GM18951 (cell line): ENCODE data around the gene CD79A.

Experiments
- POLR2A ChIP-seq: IDR thresholded peaks from 4 replicates; pipeline ENCODE4 v1.6.1; 2011; ENCODE audit warnings: mild to moderate bottlenecking; ENCODE audit not compliant: insufficient read length, insufficient read depth; ENCODE audit errors: extremely low read depth
- in situ Hi-C: fragments of 300-500 bp; cut with MboI; formaldehyde crosslinking; loops from one replicate; pipeline ENCODE4 v1.12.0; 2022; ENCODE audit warnings: low sequenced_read_pairs, mixed read lengths, inconsistent platforms; ENCODE audit not compliant: unreplicated experiment

CD79A gene

DNA sequence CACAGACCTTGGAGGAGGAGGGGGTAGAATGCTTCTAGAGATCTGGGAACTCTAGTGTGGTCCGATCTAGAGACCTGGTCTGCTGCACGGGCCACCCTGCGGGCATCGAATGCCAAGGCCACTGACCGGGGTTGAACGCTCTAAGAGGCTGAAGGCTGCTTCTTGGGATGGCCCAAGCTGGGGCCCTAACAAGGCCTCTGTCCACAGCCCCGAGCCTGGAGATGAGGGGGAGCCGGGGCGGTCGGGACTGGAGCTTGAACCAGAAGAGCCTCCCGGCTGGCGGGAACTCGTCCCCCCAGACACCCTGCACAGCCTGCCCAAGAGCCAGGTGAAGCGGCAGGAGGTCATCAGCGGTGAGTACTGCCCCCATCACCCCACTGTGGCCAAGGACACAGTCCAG is 21.2 kb downstream of the CD79A start:
- in situ Hi-C loops, result no loop called here
- no peak for TF ChIP-seq POLR2A

DNA sequence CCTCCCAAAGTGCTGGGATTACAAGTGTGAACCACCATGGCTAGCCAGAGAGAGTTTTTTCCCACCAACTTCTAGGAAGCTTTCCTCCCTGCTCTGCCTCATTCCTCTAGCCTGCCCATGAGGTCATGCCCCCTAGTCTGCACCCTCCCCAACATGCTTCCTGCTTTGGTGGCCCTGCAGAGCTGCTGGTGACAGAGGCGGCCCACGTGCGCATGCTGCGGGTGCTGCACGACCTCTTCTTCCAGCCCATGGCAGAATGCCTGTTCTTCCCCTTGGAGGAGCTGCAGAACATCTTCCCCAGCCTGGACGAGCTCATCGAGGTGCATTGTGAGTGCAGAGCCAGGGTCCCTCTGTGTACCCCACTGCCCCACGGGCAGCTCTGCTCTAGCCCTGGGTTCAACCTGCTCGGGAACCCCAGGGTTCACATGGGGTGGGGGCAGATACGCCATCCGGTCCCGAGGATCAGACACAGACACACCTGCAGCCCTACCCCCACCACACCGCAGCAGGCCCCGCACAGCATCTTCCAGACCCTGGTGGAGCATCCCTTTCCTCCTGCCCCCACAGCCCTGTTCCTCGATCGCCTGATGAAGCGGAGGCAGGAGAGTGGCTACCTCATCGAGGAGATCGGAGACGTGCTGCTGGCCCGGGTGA is 24.8 kb downstream of the CD79A start:
- TF ChIP-seq POLR2A, result peak; percentile 23
- in situ Hi-C loops, result no loop called here

DNA sequence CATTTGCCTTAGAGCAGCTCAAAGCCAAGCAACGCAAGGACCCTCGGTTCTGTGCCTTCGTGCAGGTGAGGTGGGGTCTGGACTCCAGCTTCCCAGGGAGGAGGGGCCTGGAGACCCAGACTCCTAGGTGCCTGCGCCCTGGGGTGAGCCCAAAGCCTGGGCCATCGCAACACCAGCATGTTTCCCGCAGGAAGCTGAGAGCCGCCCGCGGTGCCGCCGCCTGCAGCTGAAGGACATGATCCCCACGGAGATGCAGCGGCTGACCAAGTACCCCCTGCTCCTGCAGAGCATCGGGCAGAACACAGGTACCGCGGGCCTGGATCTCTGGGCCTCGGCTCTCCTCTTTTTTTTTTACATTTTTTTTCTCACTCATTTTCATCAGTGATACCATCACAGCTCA is 25.5 kb downstream of the CD79A start:
- no peak for TF ChIP-seq POLR2A
- in situ Hi-C loops, result no loop called here

GRCh38 chr19:41903193-41903953 is 26.3 kb downstream of the CD79A start:
- in situ Hi-C loops, result no loop called here
- no peak for TF ChIP-seq POLR2A

DNA sequence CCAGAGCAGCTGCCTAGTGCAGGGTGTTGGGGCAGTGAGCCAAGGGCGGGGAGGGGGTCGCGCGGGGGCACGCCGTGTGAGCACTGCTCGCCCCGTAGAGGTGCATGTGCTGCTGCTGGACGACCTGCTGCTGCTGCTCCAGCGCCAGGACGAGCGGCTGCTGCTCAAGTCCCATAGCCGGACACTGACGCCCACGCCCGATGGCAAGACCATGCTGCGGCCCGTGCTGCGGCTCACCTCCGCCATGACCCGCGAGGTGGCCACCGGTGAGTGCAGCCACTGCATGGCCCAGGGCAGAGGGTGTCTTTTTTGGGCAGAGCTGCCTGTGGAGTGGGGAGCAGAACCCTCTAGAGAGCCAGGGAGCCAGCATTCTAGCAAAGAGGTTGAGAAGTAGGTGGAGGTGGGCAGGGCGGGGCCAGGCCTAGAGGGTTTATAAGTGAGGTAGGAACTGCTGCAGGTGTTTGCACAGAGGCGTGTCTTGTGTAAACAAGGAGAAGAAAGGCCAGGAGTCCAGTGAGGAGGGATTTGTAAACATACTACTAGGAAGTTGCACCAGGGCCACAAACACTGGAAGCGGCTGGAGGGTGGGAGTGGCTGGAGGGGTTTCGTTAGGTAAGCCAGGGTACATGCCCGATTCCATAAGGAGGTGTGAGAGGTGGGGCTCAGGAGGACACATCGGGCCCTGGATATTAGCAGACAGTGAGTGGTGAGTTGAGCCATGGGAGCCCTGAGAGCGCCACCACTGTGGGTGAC is 27.2 kb downstream of the CD79A start:
- in situ Hi-C loops, result no loop called here
- TF ChIP-seq POLR2A, result no peak

DNA sequence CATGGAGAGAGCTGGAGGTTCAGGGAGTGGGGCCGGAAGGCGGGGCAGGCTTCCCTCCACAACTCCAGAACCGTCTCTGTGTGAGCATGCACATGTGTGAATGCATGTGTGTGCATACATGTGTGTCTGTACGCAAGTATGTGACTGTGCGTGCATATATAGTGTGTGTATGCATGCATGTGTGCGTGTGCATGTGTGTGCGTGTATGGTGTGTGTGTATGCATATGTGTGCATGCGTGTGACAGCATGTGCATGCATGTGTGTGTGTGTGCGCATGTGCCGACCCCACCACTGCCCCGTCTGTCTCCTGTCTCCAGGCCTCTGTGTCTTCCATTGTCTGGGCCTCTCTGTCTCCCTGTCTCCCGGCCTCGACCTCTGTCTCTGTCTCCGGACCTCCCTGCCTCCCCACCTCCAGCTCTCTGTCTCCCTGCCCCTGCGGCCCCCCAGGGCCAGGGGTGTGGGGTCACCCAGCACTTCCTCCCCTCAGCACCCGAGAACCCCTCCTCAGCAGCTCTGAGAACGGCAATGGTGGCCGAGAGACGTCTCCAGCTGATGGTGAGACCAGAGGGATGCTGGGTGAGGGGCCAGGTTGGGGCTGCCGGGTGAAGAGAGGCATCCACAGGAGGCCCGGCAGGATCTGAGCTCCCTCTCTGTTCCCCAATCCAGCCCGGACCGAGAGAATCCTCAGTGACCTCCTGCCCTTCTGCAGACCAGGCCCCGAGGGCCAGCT is 28.4 kb downstream of the CD79A start:
- in situ Hi-C loops, result no loop called here
- no peak for TF ChIP-seq POLR2A

DNA sequence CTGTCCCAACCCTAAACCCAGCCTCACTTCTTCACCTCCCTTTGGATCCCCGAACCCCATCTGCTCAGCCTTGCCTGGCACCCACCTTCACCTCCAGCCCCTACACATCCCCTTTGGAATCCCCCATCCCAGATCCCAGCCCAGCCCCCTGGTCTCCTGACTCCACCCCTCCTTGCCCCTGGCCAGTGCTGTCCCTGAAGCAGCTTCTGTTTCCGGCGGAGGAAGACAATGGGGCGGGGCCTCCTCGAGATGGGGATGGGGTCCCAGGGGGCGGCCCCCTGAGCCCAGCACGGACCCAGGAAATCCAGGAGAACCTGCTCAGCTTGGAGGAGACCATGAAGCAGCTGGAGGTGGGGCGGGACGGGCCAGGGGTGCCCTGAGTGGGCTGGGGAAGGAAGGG is 29.2 kb downstream of the CD79A start:
- peak; percentile 9 for TF ChIP-seq POLR2A
- in situ Hi-C loops, result no loop called here

DNA sequence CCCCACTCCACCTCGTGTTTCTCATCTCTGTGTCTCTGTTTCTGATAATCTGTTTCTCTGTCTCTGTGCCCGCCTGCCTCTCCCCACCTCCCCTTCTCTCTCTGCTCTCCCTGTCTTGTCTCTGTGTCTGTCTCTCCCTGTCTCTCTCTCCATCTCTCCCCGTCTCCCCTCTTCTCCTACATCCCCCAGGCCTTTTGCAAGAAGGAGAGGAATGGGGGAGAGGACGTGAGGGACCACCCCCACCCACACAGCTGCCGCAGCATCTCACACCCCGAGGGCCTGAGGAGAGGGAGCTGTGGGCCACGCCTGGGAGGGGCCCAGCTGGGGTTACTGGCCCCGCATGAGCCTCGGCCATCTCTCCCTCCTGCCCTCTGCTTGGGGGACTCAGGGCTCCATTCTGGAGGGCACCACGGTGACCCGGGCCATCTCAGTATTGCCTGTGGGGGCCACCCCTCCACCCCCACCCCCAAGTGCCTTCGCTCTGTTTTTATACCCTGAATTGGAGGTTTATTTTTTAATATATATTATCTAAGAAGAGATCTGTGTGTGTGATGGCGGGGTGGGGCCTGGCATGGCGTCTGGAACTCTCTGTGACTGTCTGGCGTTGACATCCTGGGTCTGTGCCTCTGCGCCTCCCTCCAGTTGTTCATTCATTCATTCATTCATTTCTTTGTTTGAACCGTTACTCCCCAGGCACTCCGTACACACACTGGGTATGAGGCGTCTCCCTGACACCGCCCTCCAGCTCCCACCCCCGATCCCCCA is 30.0 kb downstream of the CD79A start:
- in situ Hi-C loops, result no loop called here
- TF ChIP-seq POLR2A, result no peak

- TF ChIP-seq POLR2A, result no peak
- in situ Hi-C loops, result no loop called here
These were observed 31.0 kb downstream of the CD79A start for GRCh38 chr19:41907994-41908615.

DNA sequence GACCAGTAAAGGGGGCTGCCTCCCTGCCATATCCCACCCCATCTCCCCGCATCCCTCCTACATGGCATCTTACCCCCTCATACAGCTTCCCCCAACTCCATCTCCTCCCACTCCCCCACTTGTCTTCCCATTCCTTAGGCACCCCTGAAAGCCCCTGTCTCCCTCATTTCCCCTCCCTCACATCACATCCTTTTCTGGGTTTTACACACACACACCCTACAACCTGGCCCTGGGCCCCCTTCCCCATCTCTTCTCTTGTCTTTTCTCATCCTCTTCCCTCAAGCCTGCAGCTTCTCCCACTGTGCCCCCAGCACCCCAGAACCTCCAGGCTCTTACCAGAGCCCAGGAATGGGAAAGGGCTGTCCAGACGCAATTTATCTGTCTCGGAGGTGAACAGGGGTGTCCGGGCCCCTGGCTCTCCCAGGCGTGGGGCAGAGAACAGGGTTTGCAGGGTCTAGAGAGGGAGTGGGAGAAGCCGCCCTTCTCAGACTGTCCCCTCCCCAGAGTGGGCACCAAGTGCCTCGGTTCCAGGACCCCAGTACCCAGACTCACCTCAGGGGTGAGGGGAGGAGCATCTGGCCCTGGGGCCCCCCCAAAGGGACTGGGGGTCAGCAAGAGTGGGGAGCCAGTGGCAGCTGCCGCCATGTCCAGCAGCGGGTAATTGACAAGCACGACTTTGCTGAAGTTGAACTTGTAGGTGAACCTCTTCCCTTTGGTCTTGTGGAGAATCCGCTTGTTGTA is 31.8 kb downstream of the CD79A start:
- no peak for TF ChIP-seq POLR2A
- in situ Hi-C loops, result no loop called here

DNA sequence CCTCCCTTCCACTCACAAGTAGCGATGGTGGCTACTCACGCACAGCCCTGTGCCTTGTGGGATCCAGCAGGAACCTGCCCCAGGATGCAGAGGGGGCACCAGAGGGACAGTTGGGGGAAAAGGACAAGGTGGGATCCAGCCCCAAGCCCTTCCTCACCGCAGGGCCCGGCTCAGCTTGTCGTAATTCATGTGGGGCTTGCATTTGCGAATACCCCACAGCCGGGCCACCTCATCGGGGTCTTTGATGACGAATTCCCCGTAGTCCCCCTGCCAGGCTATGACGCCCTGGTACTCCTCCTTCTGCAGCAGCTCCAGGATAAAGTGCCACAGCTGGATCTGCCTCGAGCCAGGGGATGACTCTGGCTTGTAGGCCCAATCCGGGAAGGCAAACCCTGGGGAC is 32.6 kb downstream of the CD79A start:
- in situ Hi-C loops, result no loop called here
- no peak for TF ChIP-seq POLR2A
